Mesothelial cell of epicardium (in vitro differentiated cells): ENCODE measurements around the gene PPP4R3A. TPM values are rescaled to one million over a fixed set of nuclear protein-coding genes. Genes with fewer than 3 reads are reported as not detected.

ENCODE experiments used
- DNase-seq, 2 experiments: peaks; one replicate each; pipeline ENCODE4 v3.0.0; 2021; ENCODE audit warnings: low spot score in 2 of 2; ENCODE audit not compliant: unreplicated experiment in 2 of 2
- H3K27ac Mint-ChIP-seq: 2 replicates; pipeline ENCODE4 v1.8.0; 2021; ENCODE audit warnings: mixed read lengths
- H3K27me3 Mint-ChIP-seq: 2 replicates; pipeline ENCODE4 v1.8.0; 2021; ENCODE audit warnings: low read depth, mixed read lengths
- H3K36me3 Mint-ChIP-seq: 2 replicates; pipeline ENCODE4 v1.8.0; 2021; ENCODE audit warnings: mixed read lengths
- H3K4me1 Mint-ChIP-seq: 2 replicates; pipeline ENCODE4 v1.8.0; 2021; ENCODE audit warnings: mixed read lengths
- H3K4me3 Mint-ChIP-seq: 2 replicates; pipeline ENCODE4 v1.8.0; 2021; ENCODE audit warnings: mild to moderate bottlenecking, moderate library complexity, mixed read lengths
- H3K9me3 Mint-ChIP-seq: 2 replicates; pipeline ENCODE4 v1.8.0; 2021; ENCODE audit warnings: mixed read lengths
- CTCF ChIP-seq: fragments of 200-600 bp; sonication (generic); IDR thresholded peaks from one replicate; pipeline ENCODE4 v1.5.0; 2021; ENCODE audit warnings: antibody characterized with exemption; ENCODE audit not compliant: unreplicated experiment
- total RNA-seq: library from RNA; stranded (reverse); gene quantifications from 3 replicates; pipeline ENCODE4 v1.2.1, GENCODE V29; 2021

The PPP4R3A gene
- total RNA-seq, 1 donor from 2014 or later: 99.2 TPM

GRCh38 chr14:91509878-91510170 is 286 bp downstream of the PPP4R3A start:
- DNase-seq: no peak
- H3K9me3 Mint-ChIP-seq: no peaks in the 10 kb centered on the region
- no peak for TF ChIP-seq CTCF
- H3K36me3 Mint-ChIP-seq: peaks cover 5% of the 10 kb centered on the region
- H3K4me3 Mint-ChIP-seq: peak overlapping the region; percentile 96
- peaks cover 19% of the 10 kb centered on the region for H3K4me1 Mint-ChIP-seq
- H3K27me3 Mint-ChIP-seq: no peaks in the 10 kb centered on the region
- peak overlapping the region; percentile 100 for H3K27ac Mint-ChIP-seq

- Mint-ChIP-seq H3K9me3 (no peaks in the 10 kb centered on the region), H3K4me3 (peak overlapping the region; percentile 96), H3K27ac (peak overlapping the region; percentile 98), H3K27me3 (no peaks in the 10 kb centered on the region), H3K36me3 (peaks cover 5% of the 10 kb centered on the region), H3K4me1 (peaks cover 19% of the 10 kb centered on the region)
- TF ChIP-seq CTCF: no peak
- peak; percentile 25 to 53 for DNase-seq
These were observed 830 bp downstream of the PPP4R3A start for GRCh38 chr14:91509083-91509877.

GRCh38 chr14:91508105-91508504 is 2.0 kb downstream of the PPP4R3A start:
- no peak for DNase-seq
- peaks cover 24% of the 10 kb centered on the region for H3K4me1 Mint-ChIP-seq
- peaks cover 10% of the 10 kb centered on the region for H3K36me3 Mint-ChIP-seq
- peak overlapping the region; percentile 98 for H3K27ac Mint-ChIP-seq
- no peak for TF ChIP-seq CTCF
- peak overlapping the region; percentile 93 for H3K4me3 Mint-ChIP-seq
- H3K9me3 Mint-ChIP-seq: no peaks in the 10 kb centered on the region
- H3K27me3 Mint-ChIP-seq: no peaks in the 10 kb centered on the region

GRCh38 chr14:91506226-91506625 is 3.9 kb downstream of the PPP4R3A start:
- Mint-ChIP-seq H3K36me3 (peaks cover 16% of the 10 kb centered on the region), H3K4me3 (no peak overlapping the region), H3K4me1 (peaks cover 24% of the 10 kb centered on the region), H3K9me3 (no peaks in the 10 kb centered on the region), H3K27ac (no peak overlapping the region), H3K27me3 (no peaks in the 10 kb centered on the region)
- DNase-seq: no peak
- no peak for TF ChIP-seq CTCF

- H3K36me3 Mint-ChIP-seq: peaks cover 25% of the 10 kb centered on the region
- TF ChIP-seq CTCF: no peak
- peaks cover 14% of the 10 kb centered on the region for H3K4me1 Mint-ChIP-seq
- H3K4me3 Mint-ChIP-seq: no peak overlapping the region
- no peak overlapping the region for H3K27ac Mint-ChIP-seq
- H3K9me3 Mint-ChIP-seq: no peaks in the 10 kb centered on the region
- no peak for DNase-seq
- H3K27me3 Mint-ChIP-seq: no peaks in the 10 kb centered on the region
These were observed 7.1 kb downstream of the PPP4R3A start for GRCh38 chr14:91503000-91503504.
